GM12878 (cell line): ENCODE measurements around the gene MCM8. TPM values are rescaled to one million over a fixed set of nuclear protein-coding genes. Genes with fewer than 3 reads are reported as not detected.

Source experiments
- ATAC-seq: fragments of 200-7000 bp; cut with Tn5 transposase; 3 replicates; pipeline ENCODE4 v1.9.1; 2020; ENCODE audit warnings: mild to moderate bottlenecking, moderate library complexity
- BruUV-seq: library from RNA; stranded (reverse); fragments of 400-500 nt; replicated peaks from 2 replicates; lab custom pipeline; 2021; lab: Mats Ljungman, UMichigan
- CTCF ChIA-PET: fragments of 300-600 bp; sonication (Branson Sonifier 250); formaldehyde crosslinking; extraction: SDS; loops from one replicate; lab custom pipeline; 2021; ENCODE audit warnings: inconsistent platforms; lab: Yijun Ruan, JAX
- POLR2A ChIA-PET: fragments of 350-600 bp; formaldehyde crosslinking; extraction: SDS; loops from one replicate; lab custom pipeline; 2021; ENCODE audit warnings: inconsistent platforms; lab: Charles Lee
- RAD21 ChIA-PET: fragments of 300-600 bp; sonication (Branson Sonifier 250); formaldehyde crosslinking; loops from one replicate; lab custom pipeline; 2023; ENCODE audit warnings: antibody characterized with exemption; ENCODE audit not compliant: unreplicated experiment; lab: Charles Lee
- SMC1A ChIA-PET: fragments of 300-600 bp; sonication (Branson Sonifier 250); formaldehyde crosslinking; loops from one replicate; lab custom pipeline; 2023; ENCODE audit not compliant: unreplicated experiment, uncharacterized antibody; lab: Charles Lee
- DNase-seq: peaks from one replicate; pipeline ENCODE4 v3.0.0-alpha.2; 2011; ENCODE audit warnings: low read depth, low spot score
- FAIRE-seq: peaks from 3 replicates; lab custom pipeline; 2011; peaks lifted over from hg19 to GRCh38; lab: Jason Lieb, UNC
- H2AFZ ChIP-seq: 2 replicates; pipeline ENCODE4 v1.6.0; 2011; ENCODE audit warnings: low read depth, low read length, control low read depth; ENCODE audit not compliant: control insufficient read depth
- H3K27ac ChIP-seq: 2 replicates; pipeline ENCODE4 v1.5.1; 2011; ENCODE audit warnings: control low read depth; ENCODE audit not compliant: control insufficient read depth, insufficient read depth
- H3K27me3 ChIP-seq, 2 experiments: replicated peaks in 1 of 2; 2 replicates each; pipeline versions ENCODE4 v1.6.0 to v1.6.1; 2011; ENCODE audit warnings: low read length in 1 of 2; ENCODE audit not compliant: control insufficient read depth in 2 of 2, insufficient read depth in 2 of 2
- H3K36me3 ChIP-seq, 2 experiments: 2 replicates each; pipeline ENCODE4 v1.5.1; 2011; ENCODE audit warnings: low read length in 1 of 2; ENCODE audit not compliant: control insufficient read depth in 2 of 2, insufficient read depth in 2 of 2
- H3K4me1 ChIP-seq: 2 replicates; pipeline ENCODE4 v1.6.1; 2011; ENCODE audit warnings: mild to moderate bottlenecking, low read length, moderate library complexity, mixed read lengths; ENCODE audit not compliant: control insufficient read depth, insufficient read depth
- H3K4me2 ChIP-seq: 2 replicates; pipeline ENCODE4 v1.6.0; 2011; ENCODE audit warnings: control low read depth; ENCODE audit not compliant: control insufficient read depth, insufficient read depth
- H3K4me3 ChIP-seq: fragments of 200-600 bp; sonication (generic); 2 replicates; pipeline ENCODE4 v1.5.1; 2016
- H3K79me2 ChIP-seq: 2 replicates; pipeline ENCODE4 v1.6.0; 2011; ENCODE audit warnings: low read length; ENCODE audit not compliant: control insufficient read depth, insufficient read depth
- H3K9ac ChIP-seq: 2 replicates; pipeline ENCODE4 v1.8.0; 2011; ENCODE audit warnings: low read length, control low read depth, mixed read lengths; ENCODE audit not compliant: control insufficient read depth, insufficient read depth
- H3K9me3 ChIP-seq: replicated peaks from 3 replicates; pipeline ENCODE4 v1.5.1; 2011; ENCODE audit warnings: mild to moderate bottlenecking, low read length; ENCODE audit not compliant: control insufficient read depth, insufficient read depth
- H4K20me1 ChIP-seq: 2 replicates; pipeline ENCODE4 v1.6.0; 2011; ENCODE audit not compliant: control insufficient read depth, insufficient read depth
- BACH1 ChIP-seq: fragments of 450-650 bp; IDR thresholded peaks from 2 replicates; pipeline ENCODE4 v1.6.1; 2017; ENCODE audit warnings: mild to moderate bottlenecking, borderline replicate concordance
- CREB1 ChIP-seq: IDR thresholded peaks from 2 replicates; pipeline ENCODE4 v1.6.1; 2012; ENCODE audit warnings: low read depth, mild to moderate bottlenecking, inconsistent platforms
- KAT2A ChIP-seq: conservative IDR thresholded peaks from 2 replicates; pipeline ENCODE4 v1.6.1; 2011; ENCODE audit warnings: low read depth, low read length; ENCODE audit not compliant: control insufficient read depth
- KLF5 ChIP-seq: fragments of 450-650 bp; IDR thresholded peaks from 2 replicates; pipeline ENCODE4 v1.6.1; 2014; ENCODE audit warnings: mild to moderate bottlenecking; ENCODE audit not compliant: partially characterized antibody
- MTA3 ChIP-seq: IDR thresholded peaks from 2 replicates; pipeline ENCODE4 v1.6.1; 2012; ENCODE audit warnings: low read length, inconsistent platforms, borderline replicate concordance
- NFYA ChIP-seq: IDR thresholded peaks from 2 replicates; pipeline ENCODE4 v1.6.1; 2011; ENCODE audit warnings: low read depth, mild to moderate bottlenecking, low read length, improper control_type of control experiment, borderline replicate concordance
- PAX8 ChIP-seq: fragments of 450-650 bp; IDR thresholded peaks from 2 replicates; pipeline ENCODE4 v1.6.1; 2017; ENCODE audit warnings: mild to moderate bottlenecking, moderate library complexity
- POLR2A ChIP-seq: IDR thresholded peaks from 2 replicates; pipeline ENCODE4 v1.6.1; 2011; ENCODE audit warnings: low read depth, mild to moderate bottlenecking, low read length
- RBBP5 ChIP-seq: fragments of 200-600 bp; sonication (generic); conservative IDR thresholded peaks from 2 replicates; pipeline ENCODE4 v1.6.1; 2016
- SIN3A ChIP-seq: IDR thresholded peaks from 2 replicates; pipeline ENCODE4 v1.6.1; 2012; ENCODE audit warnings: low read depth, low read length, improper control_type of control experiment
- SMC3 ChIP-seq: IDR thresholded peaks from 2 replicates; pipeline ENCODE4 v1.6.1; 2011; ENCODE audit warnings: low read length, improper control_type of control experiment, borderline replicate concordance
- ZNF622 ChIP-seq: fragments of 450-650 bp; IDR thresholded peaks from 2 replicates; pipeline ENCODE4 v1.6.1; 2017; ENCODE audit warnings: mild to moderate bottlenecking, inconsistent platforms
- WGBS: methylation state at CpG from one replicate; pipeline ENCODE4 v1.1.6; 2016; ENCODE audit warnings: low lambda C conversion rate; ENCODE audit not compliant: insufficient replicate concordance, insufficient coverage; ENCODE audit errors: missing lambda C conversion rate; 5-methylcytosine and 5-hydroxymethylcytosine counted together
- in situ Hi-C: fragments of 300-500 bp; cut with MboI; formaldehyde crosslinking; loops from 9 replicates; pipeline ENCODE4 v1.14.3; 2018; ENCODE audit warnings: mixed read lengths
- intact Hi-C: fragments of 100-400 bp; cut with micrococcal nuclease; formaldehyde crosslinking; loops from one replicate; pipeline ENCODE4 v1.14.2; 2022; ENCODE audit not compliant: unreplicated experiment
- polyA plus RNA-seq, 11 experiments: library from polyadenylated mRNA; depleted of rRNA in 4 of 11; unstranded in 6 of 11; stranded (reverse) in 5 of 11; fragments of >200 nt; fragmentation: Nextera tagmentation in 4 of 11; fragmentation: Illumina TruSeq in 1 of 11; extraction: Ambion mirVana in 4 of 11; extraction: Trizol in 1 of 11; gene quantifications; 1 replicate in 1 of 11; 2 replicates in 10 of 11; pipeline versions ENCODE4 v1.2.1 to v1.2.3, GENCODE V29; 2011 to 2016; ENCODE audit warnings: inconsistent platforms in 2 of 11, missing spikeins in 2 of 11, low read depth in 1 of 11
- total RNA-seq, 4 experiments: library from RNA; depleted of rRNA in 3 of 4; stranded (reverse); fragments of >200 nt in 3 of 4; fragmentation: Illumina TruSeq in 1 of 4; extraction: Trizol in 1 of 4; gene quantifications; 2 replicates each; pipeline versions ENCODE4 v1.2.1 to v1.2.3, GENCODE V29; 2013 to 2021
- TF ChIP-seq, protein P1 (sequence below): fragments of 450-650 bp; IDR thresholded peaks from 2 replicates; pipeline ENCODE4 v1.6.1; 2017; ENCODE audit warnings: mild to moderate bottlenecking, moderate library complexity
- TF ChIP-seq, protein P2 (sequence below): fragments of 450-650 bp; IDR thresholded peaks from 2 replicates; pipeline ENCODE4 v1.6.1; 2016; ENCODE audit warnings: mild to moderate bottlenecking, moderate library complexity, borderline replicate concordance
- TF ChIP-seq, protein P3 (sequence below): fragments of 450-650 bp; IDR thresholded peaks from 2 replicates; pipeline ENCODE4 v1.6.1; 2014; ENCODE audit warnings: mild to moderate bottlenecking

The MCM8 gene
- total and polyA plus RNA-seq, 10 of the 15 experiments (the other 5 are each of a cell fraction or from before 2014, with no cell fraction given) = 3.2 to 28.2 (median 16.0) TPM

DNA sequence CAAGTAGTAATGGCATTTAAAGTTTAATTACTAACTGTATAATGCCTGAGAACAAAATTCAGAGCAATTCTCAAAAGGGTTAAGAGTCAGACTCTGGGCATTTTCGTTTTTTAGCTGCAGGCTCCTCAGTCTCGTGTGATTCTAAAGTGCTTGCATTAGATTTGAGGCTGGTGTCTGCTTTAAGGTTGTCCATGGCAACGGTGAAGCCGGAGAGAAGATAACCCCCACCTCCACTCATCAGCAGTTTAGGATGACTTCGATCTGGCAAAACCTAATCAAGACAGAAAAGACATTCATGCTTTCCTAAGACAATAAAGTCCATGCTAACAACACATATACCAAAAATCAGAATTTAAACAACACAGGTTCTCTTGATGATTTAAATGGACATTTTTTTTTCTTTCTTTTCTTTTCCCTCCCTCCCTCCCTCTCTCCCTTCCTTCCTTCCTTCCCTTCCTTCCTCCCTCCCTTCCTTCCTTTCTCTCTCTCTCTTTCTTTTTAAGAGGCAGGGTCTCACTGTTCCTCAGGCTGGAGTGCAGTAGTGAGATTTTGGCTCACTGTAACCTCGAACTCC lies 11.9 kb upstream of the MCM8 start:
- Histone ChIP-seq H3K79me2 (no peaks in the 10 kb centered on the region), H3K9me3 (no peaks in the 10 kb centered on the region), H3K27me3 (no peaks in the 10 kb centered on the region), H3K36me3 (peaks cover 0 to 29% of the 10 kb centered on the region in 2 experiments), H3K27ac (no peak overlapping the region), H4K20me1 (no peaks in the 10 kb centered on the region), H2AFZ (no peak overlapping the region), H3K4me2 (no peak overlapping the region), H3K4me3 (no peak overlapping the region), H3K4me1 (no peaks in the 10 kb centered on the region), H3K9ac (no peak overlapping the region)
- CTCF ChIA-PET = no interaction called here
- BruUV-seq = no TSS peak
- ATAC-seq (no peak), DNase-seq (no peak), FAIRE-seq (no peak)
- intact Hi-C loops (loop anchor here (10.0 kb wide), 1 partner anchor 124 kb away; no protein-coding TSS in a partner anchor), in situ Hi-C loops (no loop called here)
- SMC1A ChIA-PET = no interaction called here
- WGBS = 87% methylated on average over 6 of the region's 6 CpGs
- POLR2A ChIA-PET = no interaction called here
- RAD21 ChIA-PET = no interaction called here
- no peak for TF ChIP-seq RBBP5
- TF ChIP-seq PAX8 = no peak
- TF ChIP-seq NFYA = no peak
- no peak for TF ChIP-seq BACH1
- no peak for TF ChIP-seq POLR2A
- no peak for TF ChIP-seq KLF5
- TF ChIP-seq SIN3A = no peak
- TF ChIP-seq, protein P1, sequence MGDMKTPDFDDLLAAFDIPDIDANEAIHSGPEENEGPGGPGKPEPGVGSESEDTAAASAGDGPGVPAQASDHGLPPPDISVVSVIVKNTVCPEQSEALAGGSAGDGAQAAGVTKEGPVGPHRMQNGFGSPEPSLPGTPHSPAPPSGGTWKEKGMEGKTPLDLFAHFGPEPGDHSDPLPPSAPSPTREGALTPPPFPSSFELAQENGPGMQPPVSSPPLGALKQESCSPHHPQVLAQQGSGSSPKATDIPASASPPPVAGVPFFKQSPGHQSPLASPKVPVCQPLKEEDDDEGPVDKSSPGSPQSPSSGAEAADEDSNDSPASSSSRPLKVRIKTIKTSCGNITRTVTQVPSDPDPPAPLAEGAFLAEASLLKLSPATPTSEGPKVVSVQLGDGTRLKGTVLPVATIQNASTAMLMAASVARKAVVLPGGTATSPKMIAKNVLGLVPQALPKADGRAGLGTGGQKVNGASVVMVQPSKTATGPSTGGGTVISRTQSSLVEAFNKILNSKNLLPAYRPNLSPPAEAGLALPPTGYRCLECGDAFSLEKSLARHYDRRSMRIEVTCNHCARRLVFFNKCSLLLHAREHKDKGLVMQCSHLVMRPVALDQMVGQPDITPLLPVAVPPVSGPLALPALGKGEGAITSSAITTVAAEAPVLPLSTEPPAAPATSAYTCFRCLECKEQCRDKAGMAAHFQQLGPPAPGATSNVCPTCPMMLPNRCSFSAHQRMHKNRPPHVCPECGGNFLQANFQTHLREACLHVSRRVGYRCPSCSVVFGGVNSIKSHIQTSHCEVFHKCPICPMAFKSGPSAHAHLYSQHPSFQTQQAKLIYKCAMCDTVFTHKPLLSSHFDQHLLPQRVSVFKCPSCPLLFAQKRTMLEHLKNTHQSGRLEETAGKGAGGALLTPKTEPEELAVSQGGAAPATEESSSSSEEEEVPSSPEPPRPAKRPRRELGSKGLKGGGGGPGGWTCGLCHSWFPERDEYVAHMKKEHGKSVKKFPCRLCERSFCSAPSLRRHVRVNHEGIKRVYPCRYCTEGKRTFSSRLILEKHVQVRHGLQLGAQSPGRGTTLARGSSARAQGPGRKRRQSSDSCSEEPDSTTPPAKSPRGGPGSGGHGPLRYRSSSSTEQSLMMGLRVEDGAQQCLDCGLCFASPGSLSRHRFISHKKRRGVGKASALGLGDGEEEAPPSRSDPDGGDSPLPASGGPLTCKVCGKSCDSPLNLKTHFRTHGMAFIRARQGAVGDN = no peak
- TF ChIP-seq, protein P2, sequence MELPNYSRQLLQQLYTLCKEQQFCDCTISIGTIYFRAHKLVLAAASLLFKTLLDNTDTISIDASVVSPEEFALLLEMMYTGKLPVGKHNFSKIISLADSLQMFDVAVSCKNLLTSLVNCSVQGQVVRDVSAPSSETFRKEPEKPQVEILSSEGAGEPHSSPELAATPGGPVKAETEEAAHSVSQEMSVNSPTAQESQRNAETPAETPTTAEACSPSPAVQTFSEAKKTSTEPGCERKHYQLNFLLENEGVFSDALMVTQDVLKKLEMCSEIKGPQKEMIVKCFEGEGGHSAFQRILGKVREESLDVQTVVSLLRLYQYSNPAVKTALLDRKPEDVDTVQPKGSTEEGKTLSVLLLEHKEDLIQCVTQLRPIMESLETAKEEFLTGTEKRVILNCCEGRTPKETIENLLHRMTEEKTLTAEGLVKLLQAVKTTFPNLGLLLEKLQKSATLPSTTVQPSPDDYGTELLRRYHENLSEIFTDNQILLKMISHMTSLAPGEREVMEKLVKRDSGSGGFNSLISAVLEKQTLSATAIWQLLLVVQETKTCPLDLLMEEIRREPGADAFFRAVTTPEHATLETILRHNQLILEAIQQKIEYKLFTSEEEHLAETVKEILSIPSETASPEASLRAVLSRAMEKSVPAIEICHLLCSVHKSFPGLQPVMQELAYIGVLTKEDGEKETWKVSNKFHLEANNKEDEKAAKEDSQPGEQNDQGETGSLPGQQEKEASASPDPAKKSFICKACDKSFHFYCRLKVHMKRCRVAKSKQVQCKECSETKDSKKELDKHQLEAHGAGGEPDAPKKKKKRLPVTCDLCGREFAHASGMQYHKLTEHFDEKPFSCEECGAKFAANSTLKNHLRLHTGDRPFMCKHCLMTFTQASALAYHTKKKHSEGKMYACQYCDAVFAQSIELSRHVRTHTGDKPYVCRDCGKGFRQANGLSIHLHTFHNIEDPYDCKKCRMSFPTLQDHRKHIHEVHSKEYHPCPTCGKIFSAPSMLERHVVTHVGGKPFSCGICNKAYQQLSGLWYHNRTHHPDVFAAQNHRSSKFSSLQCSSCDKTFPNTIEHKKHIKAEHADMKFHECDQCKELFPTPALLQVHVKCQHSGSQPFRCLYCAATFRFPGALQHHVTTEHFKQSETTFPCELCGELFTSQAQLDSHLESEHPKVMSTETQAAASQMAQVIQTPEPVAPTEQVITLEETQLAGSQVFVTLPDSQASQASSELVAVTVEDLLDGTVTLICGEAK = no peak
- TF ChIP-seq ZNF622 = no peak
- no peak for TF ChIP-seq MTA3
- TF ChIP-seq SMC3 = no peak
- TF ChIP-seq, protein P3, sequence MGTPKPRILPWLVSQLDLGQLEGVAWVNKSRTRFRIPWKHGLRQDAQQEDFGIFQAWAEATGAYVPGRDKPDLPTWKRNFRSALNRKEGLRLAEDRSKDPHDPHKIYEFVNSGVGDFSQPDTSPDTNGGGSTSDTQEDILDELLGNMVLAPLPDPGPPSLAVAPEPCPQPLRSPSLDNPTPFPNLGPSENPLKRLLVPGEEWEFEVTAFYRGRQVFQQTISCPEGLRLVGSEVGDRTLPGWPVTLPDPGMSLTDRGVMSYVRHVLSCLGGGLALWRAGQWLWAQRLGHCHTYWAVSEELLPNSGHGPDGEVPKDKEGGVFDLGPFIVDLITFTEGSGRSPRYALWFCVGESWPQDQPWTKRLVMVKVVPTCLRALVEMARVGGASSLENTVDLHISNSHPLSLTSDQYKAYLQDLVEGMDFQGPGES = no peak
- TF ChIP-seq KAT2A = no peak
- no peak for TF ChIP-seq CREB1
